ENCODE measurements around the gene CCDC54. TPM values are rescaled to one million over a fixed set of nuclear protein-coding genes. Genes with fewer than 3 reads are reported as not detected.

Gene CCDC54
- polyA plus RNA-seq, 1 donor from 2014 or later = not detected

- H3K4me2 ChIP-seq (ENCODE audit: low read length) = no peak overlapping the region
- no peaks in the 10 kb centered on the region for H3K27me3 ChIP-seq (ENCODE audit: insufficient read depth, low read depth, low read length)
- H3K9ac ChIP-seq (ENCODE audit: low read length) = no peak overlapping the region
- TF ChIP-seq TAF1 (IDR thresholded peaks at IDR 0.05; ENCODE audit: low read depth) (no peak), POLR2AphosphoS5 (IDR thresholded peaks at IDR 0.05) (no peak), EP300 (conservative IDR thresholded peaks at IDR 0.05; ENCODE audit: poor library complexity, severe bottlenecking) (no peak), EZH2 (IDR thresholded peaks at IDR 0.05; ENCODE audit: borderline replicate concordance, insufficient read depth, low read length, poor library complexity, severe bottlenecking) (no peak), MXI1 (conservative IDR thresholded peaks at IDR 0.05; ENCODE audit: poor library complexity, severe bottlenecking) (no peak), SMC3 (conservative IDR thresholded peaks at IDR 0.05; ENCODE audit: poor library complexity) (no peak), REST (IDR thresholded peaks at IDR 0.05; ENCODE audit: borderline replicate concordance) (no peak), CTCF (IDR thresholded peaks at IDR 0.05; ENCODE audit: poor library complexity, severe bottlenecking) (no peak), RAD21 (conservative IDR thresholded peaks at IDR 0.05) (no peak)
- no peaks in the 10 kb centered on the region for H4K20me1 ChIP-seq (ENCODE audit: insufficient read depth)
- H3K36me3 ChIP-seq (ENCODE audit: insufficient read depth, low read length) = no peaks in the 10 kb centered on the region
- H3K79me2 ChIP-seq (replicated peaks; ENCODE audit: insufficient read depth, low read length) = no peaks in the 10 kb centered on the region
- no peaks in the 10 kb centered on the region for H3K9me2 ChIP-seq (ENCODE audit: insufficient read depth, low read length)
- H3K9me3 ChIP-seq (ENCODE audit: low read length) = no peaks in the 10 kb centered on the region
- H2AFZ ChIP-seq (ENCODE audit: low read depth, low read length) = no peak overlapping the region
- H3K27ac ChIP-seq (ENCODE audit: low read length) = no peak overlapping the region
- no peak overlapping the region for H3K4me3 ChIP-seq (ENCODE audit: low read length)
- no peaks in the 10 kb centered on the region for H3F3A ChIP-seq (ENCODE audit: insufficient read depth, low read length, poor library complexity, severe bottlenecking)
Measured at GRCh38 chr3:107356706-107357105, 20.5 kb upstream of the CCDC54 start.

GRCh38 chr3:107361633-107362032 is 15.6 kb upstream of the CCDC54 start:
- Histone ChIP-seq H3K79me2 (replicated peaks; ENCODE audit: insufficient read depth, low read length) (no peaks in the 10 kb centered on the region), H3K4me3 (ENCODE audit: low read length) (no peak overlapping the region), H2AFZ (ENCODE audit: low read depth, low read length) (no peak overlapping the region), H4K20me1 (ENCODE audit: insufficient read depth) (no peaks in the 10 kb centered on the region), H3K9me3 (ENCODE audit: low read length) (no peaks in the 10 kb centered on the region), H3K4me2 (ENCODE audit: low read length) (no peak overlapping the region), H3K9me2 (ENCODE audit: insufficient read depth, low read length) (no peaks in the 10 kb centered on the region), H3F3A (ENCODE audit: insufficient read depth, low read length, poor library complexity, severe bottlenecking) (no peaks in the 10 kb centered on the region), H3K9ac (ENCODE audit: low read length) (no peak overlapping the region), H3K27me3 (ENCODE audit: insufficient read depth, low read depth, low read length) (no peaks in the 10 kb centered on the region), H3K27ac (ENCODE audit: low read length) (no peak overlapping the region), H3K36me3 (ENCODE audit: insufficient read depth, low read length) (no peaks in the 10 kb centered on the region)
- TF ChIP-seq CTCF (IDR thresholded peaks at IDR 0.05; ENCODE audit: poor library complexity, severe bottlenecking) (no peak), POLR2AphosphoS5 (IDR thresholded peaks at IDR 0.05) (no peak), RAD21 (conservative IDR thresholded peaks at IDR 0.05) (no peak), REST (IDR thresholded peaks at IDR 0.05; ENCODE audit: borderline replicate concordance) (no peak), EZH2 (IDR thresholded peaks at IDR 0.05; ENCODE audit: borderline replicate concordance, insufficient read depth, low read length, poor library complexity, severe bottlenecking) (no peak), TAF1 (IDR thresholded peaks at IDR 0.05; ENCODE audit: low read depth) (no peak), EP300 (conservative IDR thresholded peaks at IDR 0.05; ENCODE audit: poor library complexity, severe bottlenecking) (no peak)
